Neural crest cell (in vitro differentiated cells): ENCODE results near the gene HEMK1. TPM values are rescaled to one million over a fixed set of nuclear protein-coding genes. Genes with fewer than 3 reads are reported as not detected.

Experiments used
- DNase-seq: peaks from one replicate; pipeline ENCODE4 v3.0.0; 2021; ENCODE audit warnings: low read depth, mixed read lengths, low spot score
- H3K27ac Mint-ChIP-seq: one replicate; pipeline ENCODE4 v1.8.0; 2021; ENCODE audit warnings: mild to moderate bottlenecking, mixed read lengths; ENCODE audit not compliant: unreplicated experiment
- H3K27me3 Mint-ChIP-seq: 2 replicates; pipeline ENCODE4 v1.8.0; 2021; ENCODE audit warnings: low read depth, mild to moderate bottlenecking, mixed read lengths
- H3K36me3 Mint-ChIP-seq: 2 replicates; pipeline ENCODE4 v1.8.0; 2021; ENCODE audit warnings: low read depth, mild to moderate bottlenecking, mixed read lengths
- H3K4me1 Mint-ChIP-seq: 2 replicates; pipeline ENCODE4 v1.8.0; 2021; ENCODE audit warnings: mixed read lengths
- H3K4me3 Mint-ChIP-seq: one replicate; pipeline ENCODE4 v1.8.0; 2021; ENCODE audit warnings: mild to moderate bottlenecking, mixed read lengths
- H3K9me3 Mint-ChIP-seq: 2 replicates; pipeline ENCODE4 v1.8.0; 2021; ENCODE audit warnings: mixed read lengths
- total RNA-seq: library from RNA; stranded (reverse); gene quantifications from 2 replicates; pipeline ENCODE4 v1.2.1, GENCODE V29; 2021
- TF ChIP-seq, protein P1 (sequence below): fragments of 200-600 bp; sonication (generic); conservative IDR thresholded peaks from 2 replicates; pipeline ENCODE4 v1.5.0; 2021; ENCODE audit warnings: antibody characterized with exemption, mild to moderate bottlenecking

HEMK1 gene
- total RNA-seq, 1 donor from 2014 or later = 22.8 TPM

DNA sequence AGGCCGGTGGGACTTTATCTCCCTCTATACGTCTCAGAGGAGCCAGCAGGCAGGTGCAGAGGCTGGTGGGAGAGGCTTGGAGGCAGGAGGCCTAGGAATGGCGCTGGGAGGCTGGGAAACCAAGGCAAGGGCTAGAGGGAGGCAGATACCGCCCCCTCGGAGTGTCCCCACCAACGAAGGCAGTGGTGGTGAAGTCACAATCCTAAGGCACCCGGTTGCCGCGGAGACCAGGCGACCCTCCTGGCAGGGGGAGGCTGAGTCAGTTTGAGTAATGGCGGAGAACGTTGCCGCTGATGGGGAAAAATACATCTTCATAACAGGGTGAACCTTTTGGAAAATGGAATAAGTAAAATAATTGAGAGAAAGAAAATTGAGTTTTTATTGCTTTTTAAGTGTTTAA lies 36.0 kb upstream of the HEMK1 start:
- TF ChIP-seq, protein P1, sequence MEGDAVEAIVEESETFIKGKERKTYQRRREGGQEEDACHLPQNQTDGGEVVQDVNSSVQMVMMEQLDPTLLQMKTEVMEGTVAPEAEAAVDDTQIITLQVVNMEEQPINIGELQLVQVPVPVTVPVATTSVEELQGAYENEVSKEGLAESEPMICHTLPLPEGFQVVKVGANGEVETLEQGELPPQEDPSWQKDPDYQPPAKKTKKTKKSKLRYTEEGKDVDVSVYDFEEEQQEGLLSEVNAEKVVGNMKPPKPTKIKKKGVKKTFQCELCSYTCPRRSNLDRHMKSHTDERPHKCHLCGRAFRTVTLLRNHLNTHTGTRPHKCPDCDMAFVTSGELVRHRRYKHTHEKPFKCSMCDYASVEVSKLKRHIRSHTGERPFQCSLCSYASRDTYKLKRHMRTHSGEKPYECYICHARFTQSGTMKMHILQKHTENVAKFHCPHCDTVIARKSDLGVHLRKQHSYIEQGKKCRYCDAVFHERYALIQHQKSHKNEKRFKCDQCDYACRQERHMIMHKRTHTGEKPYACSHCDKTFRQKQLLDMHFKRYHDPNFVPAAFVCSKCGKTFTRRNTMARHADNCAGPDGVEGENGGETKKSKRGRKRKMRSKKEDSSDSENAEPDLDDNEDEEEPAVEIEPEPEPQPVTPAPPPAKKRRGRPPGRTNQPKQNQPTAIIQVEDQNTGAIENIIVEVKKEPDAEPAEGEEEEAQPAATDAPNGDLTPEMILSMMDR = no peak
- peaks cover 31% of the 10 kb centered on the region for H3K4me1 Mint-ChIP-seq
- DNase-seq = no peak
- H3K27ac Mint-ChIP-seq = peak overlapping the region; percentile 86
- H3K4me3 Mint-ChIP-seq = no peak overlapping the region
- no peaks in the 10 kb centered on the region for H3K27me3 Mint-ChIP-seq
- H3K36me3 Mint-ChIP-seq = no peaks in the 10 kb centered on the region
- H3K9me3 Mint-ChIP-seq = no peaks in the 10 kb centered on the region

GRCh38 chr3:50533807-50534461 lies 35.4 kb upstream of the HEMK1 start:
- TF ChIP-seq, protein P1 = no peak
- Mint-ChIP-seq H3K4me3 (no peak overlapping the region), H3K9me3 (no peaks in the 10 kb centered on the region), H3K27me3 (no peaks in the 10 kb centered on the region), H3K4me1 (peaks cover 37% of the 10 kb centered on the region), H3K36me3 (no peaks in the 10 kb centered on the region), H3K27ac (no peak overlapping the region)
- no peak for DNase-seq

DNA sequence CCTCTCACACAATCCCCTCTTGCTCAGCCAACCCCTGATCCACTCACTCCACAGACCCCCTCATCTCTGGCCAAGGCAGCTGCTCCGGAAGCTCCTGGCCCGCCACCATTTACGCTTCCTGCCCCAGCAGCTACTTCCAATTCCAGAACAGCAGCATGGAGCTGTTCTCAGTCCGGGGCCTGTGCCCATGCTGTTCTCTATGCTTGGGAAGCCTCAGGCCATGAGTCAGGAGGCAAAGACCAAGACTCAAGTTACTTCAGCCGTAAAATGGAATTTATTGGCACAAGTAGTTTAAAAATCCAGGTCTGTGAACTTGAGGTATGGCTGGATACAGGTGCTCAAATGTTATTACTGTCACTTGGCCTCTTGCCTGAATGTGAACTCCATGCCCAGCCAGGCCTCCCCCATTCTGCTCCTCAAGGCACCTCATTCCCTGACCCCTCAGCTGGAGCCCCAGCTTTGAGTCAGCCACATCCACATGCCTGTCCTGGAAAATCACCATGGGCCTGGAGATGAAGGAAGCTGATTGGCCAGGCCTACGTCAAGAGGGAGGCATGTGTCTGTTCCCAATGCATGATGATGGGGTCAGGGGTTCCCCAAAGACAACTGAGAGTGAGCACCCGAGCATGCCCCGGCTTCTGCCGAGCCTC lies 34.5 kb upstream of the HEMK1 start:
- Mint-ChIP-seq H3K4me3 (no peak overlapping the region), H3K27ac (no peak overlapping the region), H3K9me3 (no peaks in the 10 kb centered on the region), H3K27me3 (no peaks in the 10 kb centered on the region), H3K4me1 (peaks cover 42% of the 10 kb centered on the region), H3K36me3 (no peaks in the 10 kb centered on the region)
- TF ChIP-seq, protein P1 = no peak
- DNase-seq = no peak

- no peak overlapping the region for H3K4me3 Mint-ChIP-seq
- no peak for DNase-seq
- H3K4me1 Mint-ChIP-seq = peaks cover 42% of the 10 kb centered on the region
- no peak overlapping the region for H3K27ac Mint-ChIP-seq
- TF ChIP-seq, protein P1 = no peak
- H3K27me3 Mint-ChIP-seq = no peaks in the 10 kb centered on the region
- no peaks in the 10 kb centered on the region for H3K36me3 Mint-ChIP-seq
- no peaks in the 10 kb centered on the region for H3K9me3 Mint-ChIP-seq
Measured at GRCh38 chr3:50536471-50537180, 32.7 kb upstream of the HEMK1 start.

DNA sequence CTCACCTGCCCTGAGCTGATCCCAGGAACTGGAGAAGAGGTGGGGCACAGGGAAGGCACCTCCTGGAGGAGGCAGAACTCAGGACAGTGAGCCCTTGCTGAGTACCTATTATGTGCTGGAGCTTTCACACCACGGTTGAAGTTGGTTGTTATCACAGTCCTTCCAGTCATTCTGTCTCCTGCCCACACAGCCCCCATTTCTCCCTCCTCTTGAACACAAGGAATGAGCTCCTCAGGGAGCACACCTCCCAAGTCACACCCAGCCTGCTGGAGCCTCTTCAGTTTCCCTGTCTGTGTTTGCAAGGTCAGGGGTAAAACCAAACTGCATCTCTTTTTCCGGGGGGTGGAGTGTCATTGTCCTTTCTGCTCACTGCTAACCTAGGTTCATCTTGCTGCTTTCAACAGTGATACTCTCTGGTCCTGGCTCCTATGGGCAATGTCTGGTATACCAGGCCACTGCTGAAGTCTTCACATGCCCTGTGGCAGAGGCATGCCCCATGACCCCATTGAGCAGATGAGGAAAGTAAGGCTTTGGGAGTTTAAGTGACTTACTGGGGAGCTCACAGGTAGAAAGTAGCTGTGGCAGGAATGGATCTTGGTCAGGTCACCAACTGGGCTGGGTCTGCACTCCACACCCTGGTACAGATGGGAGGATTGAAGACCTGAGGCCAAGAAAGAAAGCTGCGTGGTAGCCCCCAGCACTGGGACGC lies 31.7 kb upstream of the HEMK1 start:
- peaks cover 2% of the 10 kb centered on the region for H3K27me3 Mint-ChIP-seq
- no peaks in the 10 kb centered on the region for H3K36me3 Mint-ChIP-seq
- DNase-seq = no peak
- H3K4me3 Mint-ChIP-seq = no peak overlapping the region
- H3K9me3 Mint-ChIP-seq = no peaks in the 10 kb centered on the region
- H3K27ac Mint-ChIP-seq = no peak overlapping the region
- H3K4me1 Mint-ChIP-seq = peaks cover 36% of the 10 kb centered on the region
- TF ChIP-seq, protein P1 = no peak
